ENCODE data around the gene KCTD18.

KCTD18 gene

GRCh38 chr2:200454927-200455801, 54.7 kb downstream of the KCTD18 start:
- no peak for DNase-seq (ENCODE audit: low spot score)

- no peak for DNase-seq (ENCODE audit: low spot score)
These were observed 55.9 kb downstream of the KCTD18 start for GRCh38 chr2:200453853-200454534.

GRCh38 chr2:200453142-200453852, 56.6 kb downstream of the KCTD18 start:
- no peak for DNase-seq (ENCODE audit: low spot score)

GRCh38 chr2:200452377-200452776, 57.5 kb downstream of the KCTD18 start:
- DNase-seq (ENCODE audit: low spot score): no peak

GRCh38 chr2:200451511-200451910, 58.4 kb downstream of the KCTD18 start:
- no peak for DNase-seq (ENCODE audit: low spot score)

- DNase-seq (ENCODE audit: low spot score): no peak
These were observed 59.6 kb downstream of the KCTD18 start for GRCh38 chr2:200450288-200450687.

GRCh38 chr2:200449149-200449548, 60.7 kb downstream of the KCTD18 start:
- DNase-seq (ENCODE audit: low spot score): no peak

GRCh38 chr2:200448455-200448854, 61.4 kb downstream of the KCTD18 start:
- DNase-seq (ENCODE audit: low spot score): no peak

GRCh38 chr2:200447139-200447855, 62.6 kb downstream of the KCTD18 start:
- no peak for DNase-seq (ENCODE audit: low spot score)

GRCh38 chr2:200446612-200447011, 63.3 kb downstream of the KCTD18 start:
- DNase-seq (ENCODE audit: low spot score): no peak

GRCh38 chr2:200445284-200445683, 64.6 kb downstream of the KCTD18 start:
- DNase-seq (ENCODE audit: low spot score): no peak

GRCh38 chr2:200444530-200444929, 65.3 kb downstream of the KCTD18 start:
- DNase-seq (ENCODE audit: low spot score): no peak

GRCh38 chr2:200443916-200444315, 66.0 kb downstream of the KCTD18 start:
- DNase-seq (ENCODE audit: low spot score): no peak

- DNase-seq (ENCODE audit: low spot score): no peak
These were observed 66.5 kb downstream of the KCTD18 start for GRCh38 chr2:200443376-200443775.

GRCh38 chr2:200442471-200442870, 67.4 kb downstream of the KCTD18 start:
- DNase-seq (ENCODE audit: low spot score): no peak

- no peak for DNase-seq (ENCODE audit: low spot score)
These were observed 69.9 kb downstream of the KCTD18 start for GRCh38 chr2:200439981-200440380.
